ENCODE results near the gene COX20.

GRCh38 chr1:244802041-244802440 lies 33.4 kb upstream of the COX20 start:
- TF ChIP-seq CTCF (IDR thresholded peaks at IDR 0.05; ENCODE audit: low read depth, low read length, poor library complexity, severe bottlenecking): no peak
- TF ChIP-seq EZH2phosphoT487 (IDR thresholded peaks at IDR 0.05; ENCODE audit: borderline replicate concordance, low read length): no peak
